ENCODE results near the gene EPN3. TPM values are rescaled to one million over a fixed set of nuclear protein-coding genes. Genes with fewer than 3 reads are reported as not detected.

The EPN3 gene
- total RNA-seq, 2 experiments from 2014 or later, result not detected

- H3K9me3 ChIP-seq (ENCODE audit: control insufficient read depth in 1 of 2, insufficient read depth in 1 of 2, low read length in 2 of 2), result no peaks in the 10 kb centered on the region
- Mint-ChIP-seq H3K27ac (no peak overlapping the region), H3K36me3 (ENCODE audit: low read depth) (no peaks in the 10 kb centered on the region), H3K9me3 (no peaks in the 10 kb centered on the region), H3K4me1 (ENCODE audit: low read depth) (no peaks in the 10 kb centered on the region), H3K27me3 (no peaks in the 10 kb centered on the region), H3K4me3 (no peak overlapping the region)
- ChIA-PET POLR2A (no interaction called here), CTCF (no interaction called here)
- TF ChIP-seq CTCF (IDR thresholded peaks at IDR 0.05), result no peak
- no peaks in the 10 kb centered on the region for H3K36me3 ChIP-seq (ENCODE audit: insufficient read depth, low read length)
- no peak overlapping the region for H3K4me3 ChIP-seq (ENCODE audit: low read length)
- no peak overlapping the region for H3K27ac ChIP-seq (ENCODE audit: low read depth in 1 of 2, low read length in 2 of 2)
- no peak for DNase-seq
- peaks cover 0 to 5% of the 10 kb centered on the region in 2 experiments for H3K27me3 ChIP-seq (ENCODE audit: control insufficient read depth in 1 of 2, insufficient read depth in 2 of 2, low read length in 2 of 2)
- no peaks in the 10 kb centered on the region for H3K4me1 ChIP-seq (ENCODE audit: insufficient read depth, low read length)
- ATAC-seq (ENCODE audit: poor library complexity), result no peak
- intact Hi-C loops (cut with DNase I, micrococcal nuclease), result no loop called here
Measured at GRCh38 chr17:50499721-50500120, 32.8 kb upstream of the EPN3 start.

GRCh38 chr17:50501054-50501453 is 31.5 kb upstream of the EPN3 start:
- POLR2A ChIA-PET, result no interaction called here
- CTCF ChIA-PET, result interaction anchor here (0.7 to 2.0 kb wide), 4 partner anchors 10 to 23 kb away, joined by 3 to 9 read pairs (median 5); no protein-coding TSS in a partner anchor
- Histone ChIP-seq H3K27me3 (ENCODE audit: control insufficient read depth in 1 of 2, insufficient read depth in 2 of 2, low read length in 2 of 2) (no peaks in the 10 kb centered on the region), H3K27ac (ENCODE audit: low read depth in 1 of 2, low read length in 2 of 2) (no peak overlapping the region), H3K36me3 (ENCODE audit: insufficient read depth, low read length) (no peaks in the 10 kb centered on the region), H3K9me3 (ENCODE audit: control insufficient read depth in 1 of 2, insufficient read depth in 1 of 2, low read length in 2 of 2) (no peaks in the 10 kb centered on the region), H3K4me1 (ENCODE audit: insufficient read depth, low read length) (no peaks in the 10 kb centered on the region), H3K4me3 (ENCODE audit: low read length) (no peak overlapping the region)
- Mint-ChIP-seq H3K27ac (no peak overlapping the region), H3K36me3 (ENCODE audit: low read depth) (no peaks in the 10 kb centered on the region), H3K27me3 (no peaks in the 10 kb centered on the region), H3K9me3 (no peaks in the 10 kb centered on the region), H3K4me3 (no peak overlapping the region), H3K4me1 (ENCODE audit: low read depth) (no peaks in the 10 kb centered on the region)
- peak; percentile 53 for TF ChIP-seq CTCF (IDR thresholded peaks at IDR 0.05)
- DNase-seq (peak in 6 of 14 experiments; percentile 23 to 49 (median 42)), ATAC-seq (ENCODE audit: poor library complexity) (no peak)
- intact Hi-C loops (cut with DNase I, micrococcal nuclease), result no loop called here

DNA sequence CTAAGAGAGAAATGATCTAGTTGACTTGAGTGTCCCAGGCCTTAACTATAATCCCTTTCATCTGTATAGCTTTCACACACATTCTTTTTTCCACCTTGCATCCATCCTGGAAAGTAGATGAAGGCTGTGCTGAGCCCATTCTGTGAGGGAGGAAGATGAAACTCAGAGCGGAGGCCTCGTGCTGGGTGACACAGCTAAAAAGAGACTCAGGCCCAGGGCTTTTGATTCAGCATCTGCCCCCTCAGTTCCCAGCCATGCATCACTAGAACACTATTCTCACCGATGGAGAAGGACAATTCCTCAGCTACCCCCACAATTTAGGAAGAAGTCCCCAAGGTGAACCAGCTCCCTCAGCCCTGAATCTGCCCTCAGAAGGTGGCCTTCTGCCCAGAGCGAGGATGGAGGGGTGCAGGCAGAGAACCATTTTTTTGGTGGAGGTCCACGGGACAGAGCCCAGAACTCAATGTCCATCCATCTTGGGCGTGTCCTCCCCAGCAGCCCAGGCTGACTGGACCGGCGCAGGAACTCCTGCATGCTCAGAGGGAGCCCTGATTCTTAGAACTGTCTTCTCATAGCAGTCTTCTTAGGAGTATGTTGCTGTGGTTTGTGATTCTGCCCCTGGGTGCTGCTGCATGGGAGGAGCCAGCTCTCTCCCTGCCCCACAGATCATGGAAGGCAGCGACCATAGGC is 30.1 kb upstream of the EPN3 start:
- no peak overlapping the region for H3K27ac ChIP-seq (ENCODE audit: low read depth in 1 of 2, low read length in 2 of 2)
- intact Hi-C loops (cut with DNase I, micrococcal nuclease), result no loop called here
- no peaks in the 10 kb centered on the region for H3K27me3 ChIP-seq (ENCODE audit: control insufficient read depth in 1 of 2, insufficient read depth in 2 of 2, low read length in 2 of 2)
- H3K27me3 Mint-ChIP-seq, result no peaks in the 10 kb centered on the region
- peaks cover under 1% of the 10 kb centered on the region for H3K4me1 Mint-ChIP-seq (ENCODE audit: low read depth)
- peaks cover under 1% of the 10 kb centered on the region for H3K4me1 ChIP-seq (ENCODE audit: insufficient read depth, low read length)
- H3K9me3 Mint-ChIP-seq, result no peaks in the 10 kb centered on the region
- no peak overlapping the region for H3K4me3 Mint-ChIP-seq
- no peak overlapping the region for H3K4me3 ChIP-seq (ENCODE audit: low read length)
- no peaks in the 10 kb centered on the region for H3K9me3 ChIP-seq (ENCODE audit: control insufficient read depth in 1 of 2, insufficient read depth in 1 of 2, low read length in 2 of 2)
- ATAC-seq (ENCODE audit: poor library complexity) (no peak), DNase-seq (no peak)
- no peak for TF ChIP-seq CTCF (IDR thresholded peaks at IDR 0.05)
- POLR2A ChIA-PET, result no interaction called here
- H3K27ac Mint-ChIP-seq, result no peak overlapping the region
- no peaks in the 10 kb centered on the region for H3K36me3 ChIP-seq (ENCODE audit: insufficient read depth, low read length)
- CTCF ChIA-PET, result interaction anchor here (1.5 to 2.0 kb wide), 2 partner anchors 23 to 24 kb away, joined by 4 to 6 read pairs; no protein-coding TSS in a partner anchor
- H3K36me3 Mint-ChIP-seq (ENCODE audit: low read depth), result no peaks in the 10 kb centered on the region

Measured in CD4-positive, alpha-beta T cell (primary cell).